ENCODE data around the gene CAPN2.

The CAPN2 gene

GRCh38 chr1:223751696-223752095 lies 39.4 kb downstream of the CAPN2 start:
- Histone ChIP-seq H3K9me3 (ENCODE audit: control insufficient read depth, insufficient read depth, low read depth, low read length) (no peaks in the 10 kb centered on the region), H3K4me1 (ENCODE audit: control insufficient read depth, insufficient read depth, low read length) (no peaks in the 10 kb centered on the region), H3K36me3 (ENCODE audit: control insufficient read depth in 2 of 2, insufficient read depth in 1 of 2, low read length in 2 of 2) (peaks cover 33 to 96% of the 10 kb centered on the region in 2 experiments), H3K27ac (ENCODE audit: extremely low read depth, low read depth, low read length) (no peak overlapping the region), H3K4me3 (ENCODE audit: low read depth, low read length) (no peak overlapping the region)
- ChIA-PET CTCF (interaction anchor here (0.6 to 5.0 kb wide), 9 partner anchors 9 to 102 kb away, joined by 3 to 70 read pairs (median 5); partner anchors contain the start of gene CAPN2), POLR2A (no interaction called here)
- TF ChIP-seq ZNF221 (tag by site-specific recombination; IDR thresholded peaks at IDR 0.05; ENCODE audit: borderline replicate concordance) (no peak), PRDM1 (tag by site-specific recombination; IDR thresholded peaks at IDR 0.05) (no peak), ZBTB48 (tag by site-specific recombination; IDR thresholded peaks at IDR 0.05) (no peak), ZNF521 (tag by site-specific recombination; IDR thresholded peaks at IDR 0.05) (no peak), ZNF626 (tag by site-specific recombination; IDR thresholded peaks at IDR 0.05) (no peak), ZFHX2 (tag by site-specific recombination; conservative IDR thresholded peaks at IDR 0.05) (no peak), ZNF692 (tag by site-specific recombination; IDR thresholded peaks at IDR 0.05) (no peak), ZBTB17 (tag by site-specific recombination; IDR thresholded peaks at IDR 0.05) (no peak), SETDB1 (IDR thresholded peaks at IDR 0.05; ENCODE audit: insufficient read length, low read length) (no peak), MYNN (tag by site-specific recombination; IDR thresholded peaks at IDR 0.05; ENCODE audit: borderline replicate concordance) (no peak)

GRCh38 chr1:223752721-223753515 lies 40.6 kb downstream of the CAPN2 start:
- Histone ChIP-seq H3K4me3 (ENCODE audit: low read depth, low read length) (no peak overlapping the region), H3K27ac (ENCODE audit: extremely low read depth, low read depth, low read length) (no peak overlapping the region), H3K36me3 (ENCODE audit: control insufficient read depth in 2 of 2, insufficient read depth in 1 of 2, low read length in 2 of 2) (peaks cover 29 to 95% of the 10 kb centered on the region in 2 experiments; a peak in 2 of 3 replicates), H3K9me3 (ENCODE audit: control insufficient read depth, insufficient read depth, low read depth, low read length) (no peaks in the 10 kb centered on the region), H3K4me1 (ENCODE audit: control insufficient read depth, insufficient read depth, low read length) (no peaks in the 10 kb centered on the region)
- ChIA-PET CTCF (interaction anchor here (0.6 to 4.6 kb wide), 10 partner anchors 8 to 951 kb away, joined by 3 to 37 read pairs (median 4); partner anchors contain the start of gene CAPN2), POLR2A (no interaction called here)
- TF ChIP-seq ZNF239 (tag by site-specific recombination; IDR thresholded peaks at IDR 0.05) (no peak), KLF1 (tag by site-specific recombination; IDR thresholded peaks at IDR 0.05) (peak; percentile 14; the same call in 1 of the 2 replicates), ZXDB (tag by site-specific recombination; IDR thresholded peaks at IDR 0.05) (no peak)

GRCh38 chr1:223754681-223755431 lies 42.5 kb downstream of the CAPN2 start:
- Histone ChIP-seq H3K36me3 (ENCODE audit: control insufficient read depth in 2 of 2, insufficient read depth in 1 of 2, low read length in 2 of 2) (peaks cover 36 to 95% of the 10 kb centered on the region in 2 experiments; a peak in 2 of 3 replicates), H3K27ac (ENCODE audit: extremely low read depth, low read depth, low read length) (no peak overlapping the region), H3K4me3 (ENCODE audit: low read depth, low read length) (no peak overlapping the region), H3K4me1 (ENCODE audit: control insufficient read depth, insufficient read depth, low read length) (no peaks in the 10 kb centered on the region), H3K9me3 (ENCODE audit: control insufficient read depth, insufficient read depth, low read depth, low read length) (no peaks in the 10 kb centered on the region)
- TF ChIP-seq SP3 (tag by site-specific recombination; IDR thresholded peaks at IDR 0.05) (no peak), ZNF10 (tag by site-specific recombination; IDR thresholded peaks at IDR 0.05) (no peak), ZNF555 (tag by site-specific recombination; conservative IDR thresholded peaks at IDR 0.05) (no peak), ZBTB44 (tag by site-specific recombination; IDR thresholded peaks at IDR 0.05) (no peak), ZNF621 (tag by site-specific recombination; IDR thresholded peaks at IDR 0.05) (no peak), ZNF629 (tag by site-specific recombination; IDR thresholded peaks at IDR 0.05) (no peak), EGR2 (tag by site-specific recombination; IDR thresholded peaks at IDR 0.05; ENCODE audit: low read depth) (peak; percentile 100), KLF17 (tag by site-specific recombination; IDR thresholded peaks at IDR 0.05) (no peak), ZFP41 (tag by site-specific recombination; IDR thresholded peaks at IDR 0.05; ENCODE audit: borderline replicate concordance) (no peak), ZNF248 (tag by site-specific recombination; IDR thresholded peaks at IDR 0.05) (no peak), WT1 (tag by site-specific recombination; IDR thresholded peaks at IDR 0.05) (no peak), ZNF473 (tag by site-specific recombination; IDR thresholded peaks at IDR 0.05) (no peak), ZFHX2 (tag by site-specific recombination; conservative IDR thresholded peaks at IDR 0.05) (peak; percentile 98), ZBTB20 (tag by site-specific recombination; IDR thresholded peaks at IDR 0.05) (no peak), RBAK (tag by site-specific recombination; IDR thresholded peaks at IDR 0.05) (no peak)
- POLR2A ChIA-PET = no interaction called here
- CTCF ChIA-PET = interaction anchor here (0.7 kb wide), 2 partner anchors 23 to 358 kb away, joined by 3 read pairs; no protein-coding TSS in a partner anchor

All from HEK293 (cell line).